Mammary epithelial cell (primary cell): ENCODE measurements around the gene SLC24A3.
"Not testable (repeated sequence)": the region's sequence is repeated elsewhere in the genome, so short reads cannot be mapped to it uniquely, and the experiment has no call there.

Experiments used
- EZH2 ChIP-seq: IDR thresholded peaks from 2 replicates; pipeline ENCODE4 v1.6.1; 2012; ENCODE audit warnings: low read length, inconsistent platforms, borderline replicate concordance
- TF ChIP-seq, protein P1 (sequence below), 2 donors: IDR thresholded peaks in 1 of 2; conservative IDR thresholded peaks in 1 of 2; 2 replicates each; pipeline ENCODE4 v1.5.1; 2011 to 2012; ENCODE audit warnings: inconsistent platforms in 2 of 2, low read length in 2 of 2, mild to moderate bottlenecking in 2 of 2, control low read depth in 1 of 2, low read depth in 1 of 2; ENCODE audit not compliant: insufficient read depth in 1 of 2; ENCODE audit errors: extremely low read depth in 1 of 2

- not testable (repeated sequence) for TF ChIP-seq EZH2
- TF ChIP-seq, protein P1, sequence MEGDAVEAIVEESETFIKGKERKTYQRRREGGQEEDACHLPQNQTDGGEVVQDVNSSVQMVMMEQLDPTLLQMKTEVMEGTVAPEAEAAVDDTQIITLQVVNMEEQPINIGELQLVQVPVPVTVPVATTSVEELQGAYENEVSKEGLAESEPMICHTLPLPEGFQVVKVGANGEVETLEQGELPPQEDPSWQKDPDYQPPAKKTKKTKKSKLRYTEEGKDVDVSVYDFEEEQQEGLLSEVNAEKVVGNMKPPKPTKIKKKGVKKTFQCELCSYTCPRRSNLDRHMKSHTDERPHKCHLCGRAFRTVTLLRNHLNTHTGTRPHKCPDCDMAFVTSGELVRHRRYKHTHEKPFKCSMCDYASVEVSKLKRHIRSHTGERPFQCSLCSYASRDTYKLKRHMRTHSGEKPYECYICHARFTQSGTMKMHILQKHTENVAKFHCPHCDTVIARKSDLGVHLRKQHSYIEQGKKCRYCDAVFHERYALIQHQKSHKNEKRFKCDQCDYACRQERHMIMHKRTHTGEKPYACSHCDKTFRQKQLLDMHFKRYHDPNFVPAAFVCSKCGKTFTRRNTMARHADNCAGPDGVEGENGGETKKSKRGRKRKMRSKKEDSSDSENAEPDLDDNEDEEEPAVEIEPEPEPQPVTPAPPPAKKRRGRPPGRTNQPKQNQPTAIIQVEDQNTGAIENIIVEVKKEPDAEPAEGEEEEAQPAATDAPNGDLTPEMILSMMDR (conservative IDR thresholded peaks at IDR 0.05 in 1 of 2, IDR thresholded peaks at IDR 0.05 in 1 of 2; ENCODE audit: extremely low read depth in 1 of 2, insufficient read depth in 1 of 2, low read depth in 1 of 2, low read length in 2 of 2) = not testable (repeated sequence)
These were observed 427.1 kb downstream of the SLC24A3 start for GRCh38 chr20:19639471-19640045.
